Measurements from ENCODE around the gene ATP2B2. TPM values are rescaled to one million over a fixed set of nuclear protein-coding genes. Genes with fewer than 3 reads are reported as not detected.

ATP2B2 gene
- total and polyA plus RNA-seq, 2 experiments from 2014 or later = 0.66 to 1.8 TPM

DNA sequence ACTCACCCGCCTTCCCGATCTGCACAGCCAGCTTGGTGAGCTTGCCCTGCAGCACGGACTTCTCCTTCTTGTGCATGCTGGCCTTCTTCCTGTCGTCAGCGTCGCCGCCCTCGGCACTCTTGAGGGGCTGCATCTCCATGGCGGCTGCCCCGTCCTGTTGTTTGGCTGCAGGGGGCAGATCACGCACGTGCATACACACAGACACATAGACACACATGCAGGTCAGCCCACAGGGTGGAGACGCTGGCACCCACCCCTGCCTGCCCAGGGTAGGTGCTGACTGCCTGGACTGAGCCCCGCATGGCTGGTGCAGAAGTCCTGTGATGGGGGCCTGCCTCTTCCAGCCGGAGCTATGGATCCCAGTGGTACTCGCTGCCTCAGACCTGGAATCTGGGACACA is 127.1 kb downstream of the ATP2B2 start:
- H3K4me2 ChIP-seq = no peak overlapping the region
- no peaks in the 10 kb centered on the region for H3K4me1 ChIP-seq (ENCODE audit: insufficient read depth)
- H3K79me2 ChIP-seq = no peaks in the 10 kb centered on the region
- TF ChIP-seq EZH2 (IDR thresholded peaks at IDR 0.05; ENCODE audit: borderline replicate concordance) (no peak), EZH2phosphoT487 (IDR thresholded peaks at IDR 0.05; ENCODE audit: low read depth, severe bottlenecking, unreplicated experiment) (no peak)
- TF ChIP-seq, protein P1, sequence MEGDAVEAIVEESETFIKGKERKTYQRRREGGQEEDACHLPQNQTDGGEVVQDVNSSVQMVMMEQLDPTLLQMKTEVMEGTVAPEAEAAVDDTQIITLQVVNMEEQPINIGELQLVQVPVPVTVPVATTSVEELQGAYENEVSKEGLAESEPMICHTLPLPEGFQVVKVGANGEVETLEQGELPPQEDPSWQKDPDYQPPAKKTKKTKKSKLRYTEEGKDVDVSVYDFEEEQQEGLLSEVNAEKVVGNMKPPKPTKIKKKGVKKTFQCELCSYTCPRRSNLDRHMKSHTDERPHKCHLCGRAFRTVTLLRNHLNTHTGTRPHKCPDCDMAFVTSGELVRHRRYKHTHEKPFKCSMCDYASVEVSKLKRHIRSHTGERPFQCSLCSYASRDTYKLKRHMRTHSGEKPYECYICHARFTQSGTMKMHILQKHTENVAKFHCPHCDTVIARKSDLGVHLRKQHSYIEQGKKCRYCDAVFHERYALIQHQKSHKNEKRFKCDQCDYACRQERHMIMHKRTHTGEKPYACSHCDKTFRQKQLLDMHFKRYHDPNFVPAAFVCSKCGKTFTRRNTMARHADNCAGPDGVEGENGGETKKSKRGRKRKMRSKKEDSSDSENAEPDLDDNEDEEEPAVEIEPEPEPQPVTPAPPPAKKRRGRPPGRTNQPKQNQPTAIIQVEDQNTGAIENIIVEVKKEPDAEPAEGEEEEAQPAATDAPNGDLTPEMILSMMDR (IDR thresholded peaks at IDR 0.05; ENCODE audit: poor library complexity) = no peak
- no peak overlapping the region for H3K27ac ChIP-seq
- no peak overlapping the region for H3K4me3 ChIP-seq
- no peaks in the 10 kb centered on the region for H3K9me2 ChIP-seq (replicated peaks; ENCODE audit: insufficient read depth)
- no peak overlapping the region for H2AFZ ChIP-seq
- no peaks in the 10 kb centered on the region for H3K36me3 ChIP-seq (replicated peaks; ENCODE audit: insufficient read depth, low read depth)
- no peaks in the 10 kb centered on the region for H3K9me3 ChIP-seq (ENCODE audit: low read depth)
- peaks cover under 1% of the 10 kb centered on the region for H3K27me3 ChIP-seq
- no peak for DNase-seq (ENCODE audit: low spot score)
- WGBS (ENCODE audit: low lambda C conversion rate, missing lambda C conversion rate) = 83% methylated on average over 16 of the region's 16 CpGs
- no peaks in the 10 kb centered on the region for H4K20me1 ChIP-seq (ENCODE audit: insufficient read depth, poor library complexity, severe bottlenecking)

DNA sequence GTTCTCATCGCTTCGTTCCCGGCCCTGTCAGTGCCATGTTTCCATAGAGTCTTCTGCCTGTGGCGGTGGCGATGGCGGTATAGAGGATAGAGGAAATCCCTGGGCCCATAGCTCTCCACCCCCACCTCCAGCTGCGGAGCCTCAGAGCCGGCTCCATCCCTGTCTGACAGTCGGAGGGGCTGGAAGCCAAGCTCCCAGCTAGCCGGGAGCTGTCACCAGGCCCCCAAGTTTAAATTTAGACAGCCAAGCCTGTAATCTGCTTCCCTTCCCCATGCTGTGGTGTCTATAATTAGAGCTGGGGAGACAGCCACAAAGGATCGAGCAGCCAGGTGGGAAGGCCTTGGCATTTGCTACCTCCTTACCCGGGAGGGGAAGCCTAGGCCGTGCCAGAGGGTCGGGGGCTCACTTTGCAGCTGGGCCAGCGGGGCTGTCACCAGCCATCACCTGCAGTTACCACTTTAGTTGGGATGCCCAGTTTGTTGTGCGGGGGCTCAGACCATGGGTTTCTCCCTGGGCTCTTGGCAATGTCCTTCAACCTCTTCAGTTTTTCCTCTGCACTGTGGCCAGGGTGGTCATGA is 128.1 kb downstream of the ATP2B2 start:
- no peak for TF ChIP-seq EZH2 (IDR thresholded peaks at IDR 0.05; ENCODE audit: borderline replicate concordance)
- TF ChIP-seq, protein P1 (IDR thresholded peaks at IDR 0.05; ENCODE audit: poor library complexity) = no peak
- no peak for TF ChIP-seq EZH2phosphoT487 (IDR thresholded peaks at IDR 0.05; ENCODE audit: low read depth, severe bottlenecking, unreplicated experiment)
- Histone ChIP-seq H3K36me3 (replicated peaks; ENCODE audit: insufficient read depth, low read depth) (no peaks in the 10 kb centered on the region), H3K27me3 (no peaks in the 10 kb centered on the region), H3K4me1 (ENCODE audit: insufficient read depth) (no peaks in the 10 kb centered on the region), H3K9me3 (ENCODE audit: low read depth) (no peaks in the 10 kb centered on the region), H3K9me2 (replicated peaks; ENCODE audit: insufficient read depth) (no peaks in the 10 kb centered on the region), H2AFZ (no peak overlapping the region), H3K27ac (no peak overlapping the region), H3K4me2 (no peak overlapping the region), H4K20me1 (ENCODE audit: insufficient read depth, poor library complexity, severe bottlenecking) (no peaks in the 10 kb centered on the region), H3K4me3 (no peak overlapping the region), H3K79me2 (no peaks in the 10 kb centered on the region)
- no peak for DNase-seq (ENCODE audit: low spot score)
- 75% methylated on average over 16 of the region's 16 CpGs for WGBS (ENCODE audit: low lambda C conversion rate, missing lambda C conversion rate)

DNA sequence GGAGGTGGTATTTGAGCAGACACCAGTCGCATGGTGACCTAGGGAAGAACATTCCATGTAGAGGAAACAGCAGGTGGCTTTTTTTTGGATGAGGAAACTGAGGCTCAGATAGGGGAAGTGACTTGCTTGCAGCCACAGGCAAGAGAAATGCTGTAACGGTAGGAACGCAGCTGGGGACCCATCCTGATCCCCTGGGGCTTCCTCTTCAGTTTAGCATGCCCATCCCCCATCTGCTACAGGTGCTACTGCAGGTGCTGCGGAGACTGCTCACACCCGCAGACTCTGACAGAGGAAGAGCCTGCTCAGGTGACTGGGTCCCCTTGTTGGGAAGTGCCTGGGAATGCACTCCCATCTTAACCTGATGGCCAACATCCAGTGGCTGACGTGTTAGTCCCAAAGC is 129.0 kb downstream of the ATP2B2 start:
- WGBS (ENCODE audit: low lambda C conversion rate, missing lambda C conversion rate) = 68% methylated on average over 6 of the region's 6 CpGs

More for the DNA sequence above, 129.0 kb downstream of the ATP2B2 start:
- Histone ChIP-seq H2AFZ (no peak overlapping the region), H3K79me2 (no peaks in the 10 kb centered on the region), H3K9me3 (ENCODE audit: low read depth) (no peaks in the 10 kb centered on the region), H3K36me3 (replicated peaks; ENCODE audit: insufficient read depth, low read depth) (no peaks in the 10 kb centered on the region), H3K27me3 (no peaks in the 10 kb centered on the region), H3K4me1 (ENCODE audit: insufficient read depth) (no peaks in the 10 kb centered on the region), H3K4me3 (no peak overlapping the region), H3K9me2 (replicated peaks; ENCODE audit: insufficient read depth) (no peaks in the 10 kb centered on the region), H3K4me2 (no peak overlapping the region), H4K20me1 (ENCODE audit: insufficient read depth, poor library complexity, severe bottlenecking) (no peaks in the 10 kb centered on the region), H3K27ac (no peak overlapping the region)
- TF ChIP-seq EZH2 (IDR thresholded peaks at IDR 0.05; ENCODE audit: borderline replicate concordance) (no peak), EZH2phosphoT487 (IDR thresholded peaks at IDR 0.05; ENCODE audit: low read depth, severe bottlenecking, unreplicated experiment) (no peak)
- TF ChIP-seq, protein P1 (IDR thresholded peaks at IDR 0.05; ENCODE audit: poor library complexity) = no peak
- DNase-seq (ENCODE audit: low spot score) = no peak
